HepG2 (cell line): Measurements from ENCODE around the gene LAMB2. TPM values are rescaled to one million over a fixed set of nuclear protein-coding genes. Genes with fewer than 3 reads are reported as not detected.

Source experiments
- ATAC-seq: fragments of 200-7000 bp; cut with Tn5 transposase; 3 replicates; pipeline ENCODE4 v1.9.1; 2020; ENCODE audit warnings: mild to moderate bottlenecking, moderate library complexity
- BruUV-seq: library from RNA; stranded (reverse); fragments of 400-500 nt; replicated peaks from 2 replicates; lab custom pipeline; 2021; lab: Mats Ljungman, UMichigan
- CTCF ChIA-PET: fragments of 300-600 bp; formaldehyde crosslinking; extraction: SDS; loops from one replicate; lab custom pipeline; 2021; ENCODE audit warnings: low total read pairs, inconsistent platforms, low intra/inter-chr PET ratio; lab: Yijun Ruan, JAX
- POLR2A ChIA-PET: fragments of 350-600 bp; sonication (Branson Sonifier 250); formaldehyde crosslinking; loops from one replicate; lab custom pipeline; 2020; ENCODE audit warnings: antibody characterized with exemption, inconsistent platforms; lab: Yijun Ruan, JAX
- DNase-seq: peaks from one replicate; pipeline ENCODE4 v3.0.0-alpha.2; 2015; ENCODE audit warnings: low spot score
- FAIRE-seq: peaks from 3 replicates; lab custom pipeline; 2011; peaks lifted over from hg19 to GRCh38; lab: Jason Lieb, UNC
- H2AFZ ChIP-seq: one replicate; pipeline ENCODE4 v1.6.1; 2011; ENCODE audit warnings: low read length, inconsistent platforms
- H3K27ac ChIP-seq: fragments of 300-600 bp; 3 replicates; pipeline ENCODE4 v1.8.0; 2011; ENCODE audit warnings: mixed run types, mild to moderate bottlenecking, mixed read lengths, low read length, inconsistent platforms; ENCODE audit not compliant: insufficient read depth; ENCODE audit errors: extremely low read length
- H3K27me3 ChIP-seq, 2 experiments: fragments of 200-600 bp in 1 of 2; 2 replicates in 1 of 2; 3 replicates in 1 of 2; pipeline versions ENCODE4 v1.6.0 to v1.8.0; 2011; ENCODE audit warnings: low read length in 2 of 2, mild to moderate bottlenecking in 2 of 2, moderate library complexity in 2 of 2, inconsistent platforms in 1 of 2; ENCODE audit not compliant: insufficient read depth in 2 of 2, control insufficient read depth in 1 of 2
- H3K36me3 ChIP-seq, 2 experiments: fragments of 200-600 bp in 1 of 2; replicated peaks in 1 of 2; 2 replicates in 1 of 2; 3 replicates in 1 of 2; pipeline versions ENCODE4 v1.5.1 to v1.8.0; 2011; ENCODE audit warnings: low read length in 2 of 2, inconsistent platforms in 1 of 2; ENCODE audit not compliant: insufficient read depth in 2 of 2, control insufficient read depth in 1 of 2
- H3K4me1 ChIP-seq: 2 replicates; pipeline ENCODE4 v1.5.1; 2012; ENCODE audit warnings: low read length, inconsistent platforms; ENCODE audit not compliant: insufficient read depth
- H3K4me2 ChIP-seq: 2 replicates; pipeline ENCODE4 v1.6.0; 2011; ENCODE audit warnings: low read depth, low read length, inconsistent platforms
- H3K4me3 ChIP-seq, 3 experiments: fragments of 200-600 bp in 1 of 3; sonication (generic), shearing (Covaris generic) in 1 of 3; replicated peaks in 1 of 3; 2 replicates each; pipeline ENCODE4 v1.5.1; 2011 to 2016; ENCODE audit warnings: low read length in 3 of 3, inconsistent platforms in 2 of 3, low read depth in 2 of 3, mild to moderate bottlenecking in 2 of 3, control low read depth in 1 of 3, mixed read lengths in 1 of 3; ENCODE audit not compliant: insufficient read depth in 1 of 3
- H3K79me2 ChIP-seq: one replicate; pipeline ENCODE4 v1.6.1; 2011; ENCODE audit warnings: low read length, inconsistent platforms; ENCODE audit not compliant: insufficient read depth
- H3K9ac ChIP-seq: 2 replicates; pipeline ENCODE4 v1.6.0; 2011; ENCODE audit warnings: mild to moderate bottlenecking, low read depth, low read length, inconsistent platforms; ENCODE audit not compliant: insufficient read depth
- H3K9me3 ChIP-seq: 2 replicates; pipeline ENCODE4 v1.5.1; 2012; ENCODE audit warnings: mild to moderate bottlenecking, low read length
- H4K20me1 ChIP-seq: 2 replicates; pipeline ENCODE4 v1.6.0; 2011; ENCODE audit warnings: inconsistent platforms, mild to moderate bottlenecking, low read length, moderate library complexity; ENCODE audit not compliant: insufficient read depth
- FOSL2 ChIP-seq: sonication (generic); formaldehyde crosslinking; IDR thresholded peaks from 2 replicates; pipeline ENCODE4 v1.4.0; 2020; ENCODE audit warnings: missing genetic modification reagents
- HOXA9 ChIP-seq: sonication (generic); formaldehyde crosslinking; IDR thresholded peaks from 2 replicates; pipeline ENCODE4 v1.8.1; 2022; ENCODE audit warnings: missing genetic modification reagents, mild to moderate bottlenecking, moderate library complexity, borderline replicate concordance
- KDM6A ChIP-seq: IDR thresholded peaks from 2 replicates; pipeline ENCODE4 v1.6.1; 2016; ENCODE audit warnings: low read depth
- RARA ChIP-seq: IDR thresholded peaks from 2 replicates; pipeline ENCODE4 v1.6.1; 2016; ENCODE audit warnings: missing genetic modification reagents, missing compliant biosample characterization
- SATB2 ChIP-seq: sonication (generic); formaldehyde crosslinking; IDR thresholded peaks from 2 replicates; pipeline ENCODE4 v1.5.0; 2020; ENCODE audit warnings: missing genetic modification reagents
- SP2 ChIP-seq: sonication (generic); formaldehyde crosslinking; IDR thresholded peaks from 2 replicates; pipeline ENCODE4 v1.5.1; 2020; ENCODE audit warnings: mild to moderate bottlenecking, missing genetic modification reagents
- ZBTB20 ChIP-seq: sonication (generic); formaldehyde crosslinking; IDR thresholded peaks from 2 replicates; pipeline ENCODE4 v1.8.1; 2023; ENCODE audit warnings: missing genetic modification reagents, low read depth, mild to moderate bottlenecking, borderline replicate concordance
- ZNF343 ChIP-seq: sonication (generic); formaldehyde crosslinking; IDR thresholded peaks from 2 replicates; pipeline ENCODE4 v1.4.0; 2020; ENCODE audit warnings: mild to moderate bottlenecking, missing genetic modification reagents
- ZNF543 ChIP-seq: sonication (generic); formaldehyde crosslinking; IDR thresholded peaks from 2 replicates; pipeline ENCODE4 v1.4.0; 2020; ENCODE audit warnings: mild to moderate bottlenecking, missing genetic modification reagents
- ZNF614 ChIP-seq: IDR thresholded peaks from 2 replicates; pipeline ENCODE4 v1.6.1; 2018; ENCODE audit warnings: missing biosample characterization, missing genetic modification reagents, inconsistent platforms, borderline replicate concordance
- WGBS: methylation state at CpG from one replicate; pipeline ENCODE4 v1.1.6; 2017; ENCODE audit warnings: low lambda C conversion rate; 5-methylcytosine and 5-hydroxymethylcytosine counted together
- in situ Hi-C: cut with HindIII; loops from 2 replicates; pipeline ENCODE4 v1.10.0; 2017; ENCODE audit warnings: low pct_unique_long_range_greater_than_20kb; ENCODE audit not compliant: extremely low pct_ligation_motif_present
- intact Hi-C: fragments of 100-400 bp; cut with micrococcal nuclease; formaldehyde crosslinking; loops from one replicate; pipeline ENCODE4 v1.10.0; 2022; ENCODE audit not compliant: unreplicated experiment
- polyA plus RNA-seq, 8 experiments: library from polyadenylated mRNA; depleted of rRNA in 3 of 8; stranded (reverse) in 7 of 8; unstranded in 1 of 8; fragments of >200 nt; fragmentation: Illumina TruSeq in 4 of 8; extraction: Trizol in 4 of 8; gene quantifications; 2 replicates each; pipeline versions ENCODE4 v1.2.1 to v1.2.3, GENCODE V29; 2011 to 2016; ENCODE audit warnings: low read depth in 4 of 8, missing spikeins in 1 of 8, mixed read lengths in 1 of 8; ENCODE audit not compliant: insufficient read depth in 1 of 8
- total RNA-seq, 5 experiments: library from RNA; depleted of rRNA; stranded (reverse); fragments of >200 nt; fragmentation: Illumina TruSeq; extraction: Trizol; gene quantifications; 2 replicates each; pipeline ENCODE4 v1.2.3, GENCODE V29; 2016; ENCODE audit warnings: low read depth in 1 of 5
- TF ChIP-seq, protein P1 (sequence below): sonication (generic); formaldehyde crosslinking; IDR thresholded peaks from 2 replicates; pipeline ENCODE4 v1.5.0; 2020; ENCODE audit warnings: mild to moderate bottlenecking, missing genetic modification reagents, borderline replicate concordance
- TF ChIP-seq, protein P2 (sequence below): IDR thresholded peaks from 2 replicates; pipeline ENCODE4 v1.6.1; 2012; ENCODE audit warnings: low read length, improper control_type of control experiment

Gene LAMB2
- total and polyA plus RNA-seq, 2 of the 13 experiments (the other 11 are each of a cell fraction or from before 2014, with no cell fraction given), result 208 to 443 TPM

DNA sequence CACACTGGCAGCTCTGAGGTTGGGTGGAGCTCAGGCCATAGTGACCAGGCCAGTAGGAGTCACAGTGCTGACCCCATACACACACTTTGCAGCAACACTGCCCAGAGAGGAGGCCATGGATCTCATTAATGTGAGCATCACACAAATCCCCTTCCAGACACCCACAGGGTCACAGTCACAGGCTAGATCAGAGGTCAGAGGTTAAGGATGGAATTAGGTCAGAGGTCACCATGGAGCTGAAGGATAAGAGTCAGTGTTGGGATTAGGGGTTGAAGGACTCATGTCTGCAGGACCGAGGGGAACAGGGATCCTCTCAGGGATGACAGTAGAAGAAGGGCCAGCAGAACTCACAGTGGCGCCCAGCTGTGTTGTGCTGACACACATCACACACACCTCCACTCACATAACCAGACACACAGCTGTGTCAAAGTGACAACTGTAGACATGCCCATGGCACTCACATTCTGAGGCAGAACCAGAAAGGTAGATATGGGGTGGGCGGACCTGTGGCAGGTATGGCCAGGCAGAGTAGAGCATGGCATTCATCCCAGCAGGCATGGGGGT, 20.6 kb upstream of the LAMB2 start:
- peaks cover 10% of the 10 kb centered on the region for H3K4me1 ChIP-seq
- intact Hi-C loops (no loop called here), in situ Hi-C loops (loop anchor here (25.0 kb wide), 1 partner anchor 284 kb away; the partner anchor contains the start of gene NICN1)
- no peak overlapping the region for H3K4me2 ChIP-seq
- ChIA-PET CTCF (no interaction called here), POLR2A (no interaction called here)
- no peak for DNase-seq
- no peaks in the 10 kb centered on the region for H3K9me3 ChIP-seq
- no peak for FAIRE-seq
- WGBS, result 45% methylated on average over 2 of the region's 3 CpGs
- H3K79me2 ChIP-seq, result no peaks in the 10 kb centered on the region
- ATAC-seq, result peak; percentile 14; the same call in 1 of the 3 replicates
- TF ChIP-seq, protein P1, sequence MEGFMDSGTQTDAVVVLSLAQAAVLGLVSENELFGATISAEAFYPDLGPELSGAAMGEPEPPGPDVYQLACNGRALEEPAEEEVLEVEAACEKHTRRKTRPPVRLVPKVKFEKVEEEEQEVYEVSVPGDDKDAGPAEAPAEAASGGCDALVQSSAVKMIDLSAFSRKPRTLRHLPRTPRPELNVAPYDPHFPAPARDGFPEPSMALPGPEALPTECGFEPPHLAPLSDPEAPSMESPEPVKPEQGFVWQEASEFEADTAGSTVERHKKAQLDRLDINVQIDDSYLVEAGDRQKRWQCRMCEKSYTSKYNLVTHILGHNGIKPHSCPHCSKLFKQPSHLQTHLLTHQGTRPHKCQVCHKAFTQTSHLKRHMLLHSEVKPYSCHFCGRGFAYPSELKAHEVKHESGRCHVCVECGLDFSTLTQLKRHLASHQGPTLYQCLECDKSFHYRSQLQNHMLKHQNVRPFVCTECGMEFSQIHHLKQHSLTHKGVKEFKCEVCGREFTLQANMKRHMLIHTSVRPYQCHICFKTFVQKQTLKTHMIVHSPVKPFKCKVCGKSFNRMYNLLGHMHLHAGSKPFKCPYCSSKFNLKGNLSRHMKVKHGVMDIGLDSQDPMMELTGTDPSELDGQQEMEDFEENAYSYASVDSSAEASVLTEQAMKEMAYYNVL (CRISPR knock-in tag), result no peak
- TF ChIP-seq ZNF543 (CRISPR knock-in tag) (no peak), ZBTB20 (CRISPR knock-in tag) (no peak), RARA (CRISPR knock-in tag) (no peak), KDM6A (CRISPR knock-in tag) (no peak), SATB2 (CRISPR knock-in tag) (no peak), ZNF343 (CRISPR knock-in tag) (no peak), ZNF614 (CRISPR knock-in tag) (no peak), SP2 (CRISPR knock-in tag) (no peak), HOXA9 (CRISPR knock-in tag) (no peak), FOSL2 (CRISPR knock-in tag) (no peak)
- TF ChIP-seq, protein P2, sequence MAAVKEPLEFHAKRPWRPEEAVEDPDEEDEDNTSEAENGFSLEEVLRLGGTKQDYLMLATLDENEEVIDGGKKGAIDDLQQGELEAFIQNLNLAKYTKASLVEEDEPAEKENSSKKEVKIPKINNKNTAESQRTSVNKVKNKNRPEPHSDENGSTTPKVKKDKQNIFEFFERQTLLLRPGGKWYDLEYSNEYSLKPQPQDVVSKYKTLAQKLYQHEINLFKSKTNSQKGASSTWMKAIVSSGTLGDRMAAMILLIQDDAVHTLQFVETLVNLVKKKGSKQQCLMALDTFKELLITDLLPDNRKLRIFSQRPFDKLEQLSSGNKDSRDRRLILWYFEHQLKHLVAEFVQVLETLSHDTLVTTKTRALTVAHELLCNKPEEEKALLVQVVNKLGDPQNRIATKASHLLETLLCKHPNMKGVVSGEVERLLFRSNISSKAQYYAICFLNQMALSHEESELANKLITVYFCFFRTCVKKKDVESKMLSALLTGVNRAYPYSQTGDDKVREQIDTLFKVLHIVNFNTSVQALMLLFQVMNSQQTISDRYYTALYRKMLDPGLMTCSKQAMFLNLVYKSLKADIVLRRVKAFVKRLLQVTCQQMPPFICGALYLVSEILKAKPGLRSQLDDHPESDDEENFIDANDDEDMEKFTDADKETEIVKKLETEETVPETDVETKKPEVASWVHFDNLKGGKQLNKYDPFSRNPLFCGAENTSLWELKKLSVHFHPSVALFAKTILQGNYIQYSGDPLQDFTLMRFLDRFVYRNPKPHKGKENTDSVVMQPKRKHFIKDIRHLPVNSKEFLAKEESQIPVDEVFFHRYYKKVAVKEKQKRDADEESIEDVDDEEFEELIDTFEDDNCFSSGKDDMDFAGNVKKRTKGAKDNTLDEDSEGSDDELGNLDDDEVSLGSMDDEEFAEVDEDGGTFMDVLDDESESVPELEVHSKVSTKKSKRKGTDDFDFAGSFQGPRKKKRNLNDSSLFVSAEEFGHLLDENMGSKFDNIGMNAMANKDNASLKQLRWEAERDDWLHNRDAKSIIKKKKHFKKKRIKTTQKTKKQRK, result no peak
- no peaks in the 10 kb centered on the region for H3K27me3 ChIP-seq
- H3K9ac ChIP-seq, result no peak overlapping the region
- no peak overlapping the region for H2AFZ ChIP-seq
- H4K20me1 ChIP-seq, result no peaks in the 10 kb centered on the region
- BruUV-seq, result no TSS peak
- H3K4me3 ChIP-seq, result no peak overlapping the region
- H3K36me3 ChIP-seq, result no peaks in the 10 kb centered on the region
- H3K27ac ChIP-seq, result no peak overlapping the region
